ENCODE measurements around the gene MMD2. TPM values are rescaled to one million over a fixed set of nuclear protein-coding genes. Genes with fewer than 3 reads are reported as not detected.

Gene MMD2
- total RNA-seq, 2 experiments from 2014 or later: not detected

DNA sequence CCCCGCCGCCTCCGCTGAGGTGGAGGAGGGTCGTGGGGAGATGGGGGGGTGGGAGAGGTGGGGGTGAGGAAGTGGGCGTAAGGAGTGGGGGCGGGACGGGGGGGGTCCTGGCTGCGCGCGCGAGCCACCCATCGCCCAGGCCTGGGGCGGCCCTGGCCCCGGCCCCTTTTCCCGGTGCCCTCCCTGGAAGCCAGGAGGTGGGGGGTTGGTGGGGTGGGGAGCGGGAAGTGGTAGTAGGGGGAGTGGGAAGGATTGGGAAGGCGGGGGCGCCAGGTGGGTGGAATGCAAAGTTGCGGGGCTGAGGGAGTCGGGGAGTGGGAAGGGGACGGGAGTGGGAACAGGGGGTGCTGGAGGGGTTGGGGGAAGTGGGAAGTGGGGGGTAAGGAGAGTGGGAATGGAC, 319 bp upstream of the MMD2 start:
- intact Hi-C loops (cut with micrococcal nuclease): no loop called here
- DNase-seq (no peak), ATAC-seq (no peak)
- Mint-ChIP-seq H3K4me1 (ENCODE audit: low read depth) (peaks cover 5% of the 10 kb centered on the region), H3K27me3 (peaks cover 24% of the 10 kb centered on the region), H3K9me3 (no peaks in the 10 kb centered on the region), H3K36me3 (ENCODE audit: low read depth) (no peaks in the 10 kb centered on the region), H3K4me3 (no peak overlapping the region), H3K27ac (no peak overlapping the region)
- POLR2A ChIA-PET: no interaction called here
- CTCF ChIA-PET: no interaction called here
- TF ChIP-seq, protein P1, sequence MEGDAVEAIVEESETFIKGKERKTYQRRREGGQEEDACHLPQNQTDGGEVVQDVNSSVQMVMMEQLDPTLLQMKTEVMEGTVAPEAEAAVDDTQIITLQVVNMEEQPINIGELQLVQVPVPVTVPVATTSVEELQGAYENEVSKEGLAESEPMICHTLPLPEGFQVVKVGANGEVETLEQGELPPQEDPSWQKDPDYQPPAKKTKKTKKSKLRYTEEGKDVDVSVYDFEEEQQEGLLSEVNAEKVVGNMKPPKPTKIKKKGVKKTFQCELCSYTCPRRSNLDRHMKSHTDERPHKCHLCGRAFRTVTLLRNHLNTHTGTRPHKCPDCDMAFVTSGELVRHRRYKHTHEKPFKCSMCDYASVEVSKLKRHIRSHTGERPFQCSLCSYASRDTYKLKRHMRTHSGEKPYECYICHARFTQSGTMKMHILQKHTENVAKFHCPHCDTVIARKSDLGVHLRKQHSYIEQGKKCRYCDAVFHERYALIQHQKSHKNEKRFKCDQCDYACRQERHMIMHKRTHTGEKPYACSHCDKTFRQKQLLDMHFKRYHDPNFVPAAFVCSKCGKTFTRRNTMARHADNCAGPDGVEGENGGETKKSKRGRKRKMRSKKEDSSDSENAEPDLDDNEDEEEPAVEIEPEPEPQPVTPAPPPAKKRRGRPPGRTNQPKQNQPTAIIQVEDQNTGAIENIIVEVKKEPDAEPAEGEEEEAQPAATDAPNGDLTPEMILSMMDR (IDR thresholded peaks at IDR 0.05): no peak

DNA sequence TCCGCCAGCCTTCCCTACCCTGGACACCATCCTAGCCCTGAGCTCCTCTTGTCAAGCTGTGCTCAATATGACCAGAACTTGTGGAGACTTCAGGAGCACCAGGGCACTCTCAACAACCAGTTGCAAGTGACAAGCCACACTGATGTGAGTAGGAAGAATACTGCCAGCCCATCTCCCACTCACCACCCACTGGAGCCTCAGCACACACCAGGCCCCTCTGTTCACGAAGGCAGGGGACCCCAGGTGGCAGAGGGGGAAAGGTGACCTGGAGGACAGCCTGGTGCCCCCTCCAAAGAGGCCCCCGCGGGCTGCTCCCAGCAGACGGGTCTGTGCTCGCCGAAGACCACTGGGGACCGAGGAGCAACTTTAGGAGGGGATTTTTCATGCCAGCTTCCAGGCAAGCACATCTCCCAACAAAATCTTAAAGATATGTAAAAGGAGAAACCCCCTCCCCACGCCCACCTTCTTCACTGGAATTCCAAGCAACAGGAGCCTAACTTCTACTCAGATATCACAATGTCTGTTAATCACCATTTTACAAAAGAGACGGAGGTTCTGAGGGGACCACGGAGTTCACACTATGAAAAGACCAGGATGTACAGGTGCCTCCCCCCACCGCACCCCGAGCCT, 1.0 kb downstream of the MMD2 start:
- H3K9me3 Mint-ChIP-seq: no peaks in the 10 kb centered on the region
- ChIA-PET CTCF (interaction anchor here (1.9 kb wide), 1 partner anchor 16 kb away, joined by 4 read pairs; no protein-coding TSS in a partner anchor), POLR2A (no interaction called here)
- H3K36me3 Mint-ChIP-seq (ENCODE audit: low read depth): no peaks in the 10 kb centered on the region
- TF ChIP-seq, protein P1 (IDR thresholded peaks at IDR 0.05): no peak
- intact Hi-C loops (cut with micrococcal nuclease): no loop called here
- peaks cover 27% of the 10 kb centered on the region for H3K27me3 Mint-ChIP-seq
- DNase-seq (no peak), ATAC-seq (no peak)
- H3K4me1 Mint-ChIP-seq (ENCODE audit: low read depth): peaks cover 5% of the 10 kb centered on the region
- H3K4me3 Mint-ChIP-seq: no peak overlapping the region
- no peak overlapping the region for H3K27ac Mint-ChIP-seq

DNA sequence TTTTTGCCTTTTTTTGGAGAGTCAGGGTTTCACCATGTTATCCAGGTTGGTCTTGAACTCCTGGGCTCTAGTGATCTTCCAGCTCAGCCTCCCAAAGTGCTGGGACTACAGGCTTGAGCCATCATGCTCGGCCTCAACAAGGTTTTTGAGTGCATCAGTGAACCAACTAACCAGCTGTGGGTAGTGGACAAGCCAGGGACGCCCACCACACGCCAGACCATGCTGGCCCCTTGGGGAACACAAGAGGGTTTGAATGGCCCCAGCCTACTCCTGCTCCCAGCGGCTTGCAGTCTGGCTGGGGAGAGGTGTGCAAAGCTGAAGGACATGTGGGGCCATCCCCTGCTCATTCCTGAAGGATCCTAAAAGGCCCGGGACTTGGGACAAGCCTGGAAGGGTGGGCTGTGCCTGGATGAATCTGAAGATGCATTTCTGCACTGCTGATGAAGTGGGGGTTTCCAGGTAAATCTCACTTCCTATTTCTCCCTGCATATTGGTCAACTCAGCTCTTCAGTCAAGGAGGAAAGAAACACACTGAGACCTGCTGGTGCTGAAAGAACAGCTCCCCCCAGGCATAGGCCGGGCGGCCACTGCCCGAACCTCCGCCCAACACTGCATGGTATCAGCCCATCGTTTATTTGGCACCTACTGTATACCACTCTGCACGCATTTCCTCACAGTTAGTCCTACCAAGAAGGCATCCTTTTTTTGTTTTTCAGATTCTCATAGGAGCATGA, 6.9 kb downstream of the MMD2 start:
- no peak for ATAC-seq
- CTCF ChIA-PET: interaction anchor here (0.6 to 1.1 kb wide), 4 partner anchors 21 to 1858 kb away, joined by 3 to 5 read pairs (median 3); no protein-coding TSS in a partner anchor
- Mint-ChIP-seq H3K36me3 (ENCODE audit: low read depth) (no peaks in the 10 kb centered on the region), H3K4me3 (no peak overlapping the region), H3K27ac (no peak overlapping the region), H3K4me1 (ENCODE audit: low read depth) (no peaks in the 10 kb centered on the region), H3K27me3 (peaks cover 30% of the 10 kb centered on the region), H3K9me3 (peaks cover 2% of the 10 kb centered on the region)
- DNase-seq: peak; percentile 11
- intact Hi-C loops (cut with micrococcal nuclease): no loop called here
- POLR2A ChIA-PET: interaction anchor here (0.7 kb wide), 1 partner anchor 100 kb away, joined by 3 read pairs; no protein-coding TSS in a partner anchor
- TF ChIP-seq, protein P1 (IDR thresholded peaks at IDR 0.05): no peak

DNA sequence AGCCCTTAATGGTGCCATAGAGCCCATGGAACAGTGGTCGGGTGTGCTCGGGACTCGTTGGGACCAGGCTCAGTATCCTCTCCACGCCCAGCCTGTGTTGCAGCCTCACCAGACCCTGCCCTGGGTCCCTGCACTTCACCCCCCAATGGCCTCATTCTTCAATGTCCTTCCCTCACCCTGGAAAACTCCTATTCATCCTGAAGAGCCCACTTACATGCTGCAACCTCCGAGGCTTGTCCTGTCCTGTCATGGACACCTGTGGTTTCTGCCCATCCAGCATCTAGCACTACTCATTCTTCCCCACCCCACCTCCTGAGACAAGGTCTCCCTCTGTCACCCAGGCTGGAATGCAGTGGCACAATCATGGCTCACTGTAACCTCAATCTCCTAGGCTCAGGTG, 7.7 kb downstream of the MMD2 start:
- TF ChIP-seq, protein P1 (IDR thresholded peaks at IDR 0.05): no peak
- intact Hi-C loops (cut with micrococcal nuclease): no loop called here
- H3K4me3 Mint-ChIP-seq: no peak overlapping the region
- CTCF ChIA-PET: interaction anchor here (0.7 kb wide), 1 partner anchor 283 kb away, joined by 5 read pairs; no protein-coding TSS in a partner anchor
- no peaks in the 10 kb centered on the region for H3K4me1 Mint-ChIP-seq (ENCODE audit: low read depth)
- no peaks in the 10 kb centered on the region for H3K36me3 Mint-ChIP-seq (ENCODE audit: low read depth)
- DNase-seq (no peak), ATAC-seq (no peak)
- POLR2A ChIA-PET: no interaction called here
- H3K27me3 Mint-ChIP-seq: peaks cover 24% of the 10 kb centered on the region
- no peak overlapping the region for H3K27ac Mint-ChIP-seq
- H3K9me3 Mint-ChIP-seq: peaks cover 2% of the 10 kb centered on the region

DNA sequence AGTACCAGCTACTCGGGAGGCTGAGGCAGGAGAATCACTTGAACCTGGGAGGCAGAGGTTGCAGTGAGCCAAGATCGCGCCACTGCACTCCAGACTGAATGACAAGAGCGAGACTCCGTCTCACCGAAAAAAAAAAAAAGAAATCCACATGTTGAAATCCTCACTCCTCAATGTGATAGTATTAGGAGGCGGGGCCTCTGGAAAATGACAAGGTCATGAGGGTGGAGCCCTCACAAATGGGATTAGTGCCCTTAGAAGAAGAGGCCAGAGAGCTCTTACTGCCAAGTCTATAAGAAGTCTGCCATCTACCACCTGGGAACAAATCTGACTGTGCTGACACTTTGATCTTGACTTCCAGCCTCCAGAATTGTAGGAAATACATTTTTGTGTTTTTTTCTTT, 10.6 kb downstream of the MMD2 start:
- POLR2A ChIA-PET: no interaction called here
- DNase-seq (no peak), ATAC-seq (no peak)
- intact Hi-C loops (cut with micrococcal nuclease): no loop called here
- H3K4me1 Mint-ChIP-seq (ENCODE audit: low read depth): no peaks in the 10 kb centered on the region
- H3K27me3 Mint-ChIP-seq: peaks cover 18% of the 10 kb centered on the region
- H3K36me3 Mint-ChIP-seq (ENCODE audit: low read depth): no peaks in the 10 kb centered on the region
- no peak overlapping the region for H3K27ac Mint-ChIP-seq
- TF ChIP-seq, protein P1 (IDR thresholded peaks at IDR 0.05): no peak
- CTCF ChIA-PET: no interaction called here
- H3K9me3 Mint-ChIP-seq: peaks cover 2% of the 10 kb centered on the region
- no peak overlapping the region for H3K4me3 Mint-ChIP-seq
